GM23248 (cell line): ENCODE results near the gene TIRAP.

Experiments used
- EZH2 ChIP-seq: fragments of 200-600 bp; sonication (generic); IDR thresholded peaks from 2 replicates; pipeline ENCODE4 v1.6.1; 2018; ENCODE audit warnings: antibody characterized with exemption, mild to moderate bottlenecking; ENCODE audit not compliant: insufficient read depth, poor library complexity, severe bottlenecking
- EZH2phosphoT487 ChIP-seq: fragments of 200-600 bp; sonication (generic); IDR thresholded peaks from 2 replicates; pipeline ENCODE4 v1.6.1; 2018; ENCODE audit warnings: antibody characterized with exemption, moderate library complexity, mild to moderate bottlenecking, low read depth; ENCODE audit not compliant: insufficient read depth

DNA sequence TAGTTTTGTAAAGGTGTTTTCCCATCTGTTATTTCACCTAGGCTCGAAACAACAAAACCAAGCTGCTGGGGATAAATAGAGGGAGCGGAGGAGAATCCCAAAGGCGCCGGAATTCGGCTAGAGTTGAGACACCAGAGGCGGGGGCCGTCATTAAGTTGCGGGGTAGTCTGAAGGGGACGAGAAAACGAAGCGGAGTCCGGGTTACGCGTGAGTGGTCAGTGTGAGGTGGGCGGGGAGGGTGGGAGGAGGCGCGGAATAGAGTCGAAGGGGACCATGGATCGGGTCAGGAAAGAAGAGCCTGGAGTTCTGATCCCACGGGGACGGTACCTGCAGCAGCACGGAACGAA is 14.6 kb upstream of the TIRAP start:
- TF ChIP-seq EZH2 (no peak), EZH2phosphoT487 (no peak)
